HG03097 (cell line): ENCODE results near the gene EXOC6.
"Not testable (repeated sequence)": the region's sequence is repeated elsewhere in the genome, so short reads cannot be mapped to it uniquely, and the experiment has no call there.

Experiments
- ATAC-seq: cut with Tn5 transposase; IDR thresholded peaks from one replicate; pipeline ENCODE4 v1.9.1; 2021; ENCODE audit not compliant: unreplicated experiment, low FRiP score

The EXOC6 gene

DNA sequence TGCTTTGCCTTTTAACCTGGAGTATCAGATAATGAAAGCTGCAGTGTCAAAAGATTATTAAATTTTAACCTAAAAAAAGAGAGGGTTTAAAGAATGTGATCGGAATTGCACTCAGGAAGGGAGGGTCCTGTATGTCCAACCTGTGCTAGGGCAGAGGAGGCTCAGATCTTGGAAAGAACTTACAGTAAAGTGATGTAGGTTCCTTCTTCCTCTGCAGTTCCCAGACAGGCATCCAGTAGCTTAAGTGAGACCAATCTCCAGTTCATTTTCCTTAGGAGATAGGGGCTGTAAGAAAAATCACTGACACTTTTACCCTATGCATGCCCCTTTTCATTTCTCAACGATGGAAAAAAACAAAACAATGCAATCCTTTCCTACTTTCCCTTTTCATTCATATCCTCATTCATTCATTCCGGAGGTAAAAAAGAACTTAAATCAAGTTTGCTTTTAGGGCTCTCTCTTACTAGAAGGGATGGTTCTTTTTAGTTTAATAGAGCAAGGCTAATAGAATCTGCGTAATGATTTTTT lies 28.3 kb downstream of the EXOC6 start:
- no peak for ATAC-seq

GRCh38 chr10:92880233-92880861 lies 32.0 kb downstream of the EXOC6 start:
- no peak for ATAC-seq

GRCh38 chr10:92880917-92881316 lies 32.6 kb downstream of the EXOC6 start:
- no peak for ATAC-seq

GRCh38 chr10:92886334-92886961 lies 38.1 kb downstream of the EXOC6 start:
- no peak for ATAC-seq

DNA sequence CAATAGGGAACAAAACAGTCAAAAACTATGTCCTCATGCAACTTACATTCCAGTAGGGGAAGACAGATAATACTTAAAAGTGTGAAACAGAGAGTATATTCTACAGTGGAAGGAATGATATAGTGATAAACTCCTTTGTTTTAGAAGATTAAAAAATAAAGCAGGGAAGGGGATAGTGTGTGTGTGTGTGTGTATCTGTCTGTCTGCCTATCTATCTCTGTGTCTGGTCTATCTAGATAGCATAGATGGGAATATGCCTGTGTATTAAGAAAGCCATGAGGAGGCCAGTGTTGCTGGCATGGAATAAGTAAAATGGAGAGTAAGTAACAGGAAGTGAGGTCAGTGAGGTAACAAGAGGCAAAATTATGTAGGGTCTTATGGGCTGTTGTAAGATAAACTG lies 42.2 kb downstream of the EXOC6 start:
- no peak for ATAC-seq

DNA sequence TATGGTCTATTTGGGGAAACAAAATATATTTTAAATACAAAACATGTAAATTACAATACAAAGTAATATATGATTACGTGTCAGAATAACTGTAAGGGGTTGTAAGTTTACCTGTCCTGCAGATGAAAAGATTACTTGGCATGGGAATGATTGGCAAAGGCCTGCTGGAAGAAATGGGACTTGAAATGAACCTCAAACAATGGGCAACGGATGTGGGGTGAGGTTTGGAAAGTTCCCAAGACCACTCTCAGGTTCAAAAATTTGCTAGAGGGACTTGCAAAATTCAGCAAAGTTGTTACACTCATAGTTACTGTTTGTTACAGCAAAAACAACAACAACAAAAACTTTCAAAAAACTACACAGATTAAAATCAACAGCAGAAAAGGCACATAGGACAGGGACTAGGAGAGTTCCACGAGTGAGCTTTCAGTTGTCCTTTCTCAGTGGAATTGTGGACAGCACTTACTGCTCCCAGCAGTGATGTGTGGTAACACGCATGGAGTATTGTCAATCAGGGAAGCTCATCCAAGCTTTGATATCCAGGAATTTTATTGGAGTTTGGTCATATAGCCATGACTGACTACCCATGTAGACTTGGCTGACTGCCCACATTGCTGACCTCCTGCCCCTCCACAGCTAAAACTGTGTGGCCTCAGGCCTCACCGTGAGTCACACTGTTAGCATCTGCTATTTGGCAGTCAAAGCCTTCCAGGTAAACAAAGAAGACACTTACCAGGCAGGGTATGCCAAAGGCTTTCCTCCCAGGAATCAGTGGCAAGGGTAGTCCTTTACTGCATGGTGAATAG lies 43.8 kb downstream of the EXOC6 start:
- no peak for ATAC-seq

DNA sequence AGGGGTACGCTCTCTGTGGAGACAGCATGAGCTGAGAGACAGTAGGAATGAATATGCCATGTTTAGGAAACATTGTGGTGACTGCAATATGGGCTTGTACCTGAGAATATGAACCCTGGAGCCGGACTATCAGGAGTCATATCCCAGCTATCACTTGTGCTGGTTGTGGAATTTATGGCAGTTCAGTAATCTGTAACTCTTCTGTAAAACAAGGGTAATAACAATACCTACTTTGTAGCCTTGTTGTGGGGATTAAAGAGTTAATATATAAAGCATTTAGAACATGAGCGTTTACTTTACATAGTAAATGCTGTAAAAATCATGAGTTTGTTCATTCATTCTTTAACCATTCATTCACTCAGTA lies 44.4 kb downstream of the EXOC6 start:
- ATAC-seq: no peak

DNA sequence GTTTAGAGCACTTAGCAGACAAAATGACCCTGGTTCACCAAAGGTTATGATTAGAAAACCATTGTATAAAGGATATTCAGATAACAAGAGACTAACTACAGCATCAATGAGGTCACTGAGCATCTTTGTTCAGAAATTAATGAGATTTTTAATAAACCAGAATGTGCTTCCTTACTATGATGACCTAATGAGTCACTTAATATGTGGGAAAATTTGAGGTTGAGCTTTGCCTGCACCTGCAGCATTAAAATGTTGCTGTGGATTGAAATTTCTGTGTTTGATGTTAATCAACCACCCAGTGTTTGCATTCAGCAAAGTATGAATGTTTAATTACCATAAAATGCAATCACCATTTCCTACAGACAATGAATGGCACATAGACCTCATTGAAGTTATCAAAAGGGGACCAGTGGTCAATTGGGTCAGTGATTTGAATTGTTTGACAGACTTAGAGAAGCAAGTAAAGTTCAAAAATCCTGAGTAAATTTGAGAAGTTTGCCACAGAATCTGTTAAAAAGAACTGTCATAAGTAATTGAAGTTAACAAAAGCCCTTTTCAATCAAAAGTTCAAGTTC lies 45.8 kb downstream of the EXOC6 start:
- no peak for ATAC-seq

DNA sequence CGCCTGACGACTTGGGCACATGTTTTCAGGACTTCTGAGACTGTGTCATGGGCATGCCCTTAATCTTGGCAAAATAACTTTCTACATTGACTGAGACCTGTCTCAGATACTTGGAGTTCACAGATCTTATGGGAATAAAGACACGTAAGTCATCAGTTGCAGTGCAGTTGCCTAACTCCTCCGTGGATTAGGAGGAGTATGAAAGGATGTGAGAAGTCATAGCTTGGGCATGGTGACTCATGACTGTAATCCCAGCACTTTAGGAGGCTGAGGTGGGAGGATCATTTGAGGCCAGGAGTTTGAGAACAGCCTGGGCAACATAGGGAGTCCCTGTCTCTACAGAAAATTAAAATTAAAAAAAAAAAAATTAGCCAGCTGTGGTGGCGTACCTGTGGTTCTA lies 49.6 kb downstream of the EXOC6 start:
- ATAC-seq: no peak

DNA sequence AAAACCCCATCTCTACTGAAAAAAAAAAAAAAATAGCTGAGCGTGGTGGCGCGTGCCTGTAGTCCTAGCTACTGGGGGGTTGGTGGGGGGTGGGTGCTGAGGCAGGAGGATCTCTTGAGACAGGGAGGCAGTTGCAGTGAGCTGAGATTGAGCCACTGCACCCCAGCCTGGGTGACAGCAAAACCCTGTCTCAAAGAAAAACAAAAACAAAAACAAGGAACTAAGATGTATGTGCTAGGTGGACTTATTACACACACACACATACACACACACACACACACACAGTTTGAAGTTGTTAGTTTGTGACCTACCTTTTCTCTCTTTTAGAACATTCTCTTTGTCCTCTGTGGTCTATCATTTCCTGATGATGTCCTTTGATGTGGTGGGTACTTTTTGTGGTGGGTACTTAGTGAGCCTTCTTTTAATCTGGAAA lies 53.5 kb downstream of the EXOC6 start:
- ATAC-seq: no peak

GRCh38 chr10:92903633-92904032 lies 55.3 kb downstream of the EXOC6 start:
- ATAC-seq: no peak

DNA sequence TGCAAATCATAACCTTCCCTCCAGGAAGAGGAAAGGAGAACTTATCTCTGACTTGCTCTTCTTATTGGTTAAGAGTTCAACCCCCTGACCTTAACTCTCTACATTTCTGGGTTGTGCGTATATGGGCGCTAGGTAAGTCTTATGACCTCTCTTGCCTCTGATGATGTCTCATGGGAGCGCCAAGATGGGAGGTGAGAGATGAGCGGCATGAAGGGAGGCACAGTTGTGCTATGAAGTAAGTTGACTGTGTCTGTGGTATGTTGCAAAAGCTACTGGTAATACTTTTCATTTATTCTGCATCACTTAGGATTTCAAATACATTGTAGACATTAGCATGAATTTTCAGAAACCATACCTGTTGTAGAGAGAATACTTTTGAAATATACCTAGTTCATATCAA lies 59.0 kb downstream of the EXOC6 start:
- no peak for ATAC-seq

DNA sequence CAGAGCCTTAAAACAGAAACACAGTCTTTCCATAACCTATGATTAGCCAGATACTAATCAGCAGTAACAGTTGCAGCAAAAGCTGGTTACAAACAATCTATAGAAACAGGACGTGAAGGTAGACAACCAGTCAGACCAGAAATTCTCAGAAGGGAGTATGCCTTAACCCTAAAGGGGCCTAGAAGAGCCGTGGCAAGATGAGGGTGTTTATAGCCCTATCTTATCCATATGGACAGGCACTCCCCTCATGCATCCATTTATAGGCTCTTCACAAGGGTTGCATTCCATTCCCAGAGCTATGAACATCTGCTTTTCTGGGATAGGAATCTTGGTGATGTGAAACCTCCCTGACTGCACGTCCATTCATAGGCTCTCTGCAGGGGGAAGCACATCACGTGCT lies 64.3 kb downstream of the EXOC6 start:
- not testable (repeated sequence) for ATAC-seq

DNA sequence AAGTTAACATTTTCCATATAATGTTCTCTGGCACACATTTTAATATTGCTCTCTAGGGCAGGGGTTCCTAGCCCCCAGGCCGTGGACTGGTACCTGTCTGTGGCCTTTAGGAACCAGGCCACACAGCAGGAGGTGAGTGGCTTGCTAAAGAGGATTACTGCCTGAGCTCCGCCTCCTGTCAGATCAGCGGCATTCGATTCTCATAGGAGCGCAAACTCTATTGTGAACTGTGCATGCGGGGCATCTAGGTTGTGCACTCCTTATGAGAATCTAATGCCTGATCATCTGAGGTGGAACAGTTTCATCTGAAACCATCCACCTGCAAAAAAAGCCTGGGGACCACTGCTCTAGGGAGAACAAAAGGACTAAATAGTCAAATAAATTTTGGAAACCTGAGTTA lies 65.7 kb downstream of the EXOC6 start:
- ATAC-seq: no peak

- no peak for ATAC-seq
These were observed 66.4 kb downstream of the EXOC6 start for GRCh38 chr10:92914478-92915325.

- ATAC-seq: no peak
These were observed 67.6 kb downstream of the EXOC6 start for GRCh38 chr10:92915892-92916291.

DNA sequence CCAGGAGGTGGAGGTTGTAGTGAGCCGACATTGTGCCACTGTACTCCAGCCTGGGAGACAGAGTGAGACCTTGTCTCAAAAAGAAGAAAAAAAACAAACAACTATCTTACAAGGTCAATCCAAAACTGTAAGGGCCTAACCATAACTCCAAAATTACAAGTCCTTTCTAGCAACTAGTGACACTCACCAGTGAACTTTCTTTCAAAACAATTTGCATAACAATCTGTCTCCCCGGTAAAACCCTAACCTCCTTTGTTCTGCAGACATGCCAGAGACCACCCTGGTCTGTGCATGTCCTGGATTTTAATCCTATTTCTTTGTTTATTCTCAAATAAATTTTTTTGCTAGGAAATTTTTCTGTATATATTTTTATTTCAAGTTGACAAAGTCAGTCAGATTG lies 68.1 kb downstream of the EXOC6 start:
- no peak for ATAC-seq

DNA sequence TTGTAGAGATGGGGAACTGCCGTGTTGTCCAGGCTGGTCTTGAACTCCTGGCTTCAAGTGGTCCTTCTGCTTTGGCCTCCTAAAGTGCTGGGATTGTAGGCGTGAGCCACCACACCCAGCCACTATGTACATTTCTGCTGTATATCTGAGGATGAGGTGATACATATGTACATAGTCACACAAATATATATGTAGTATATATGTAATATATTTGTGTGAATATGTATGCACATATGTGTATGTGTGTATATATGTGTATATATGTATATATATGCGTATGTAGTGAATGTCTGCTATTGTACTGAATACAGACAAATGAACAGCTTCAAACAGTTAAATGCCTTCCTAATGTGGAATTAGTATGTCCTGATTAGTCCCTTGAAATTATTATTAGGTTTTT lies 70.3 kb downstream of the EXOC6 start:
- no peak for ATAC-seq

DNA sequence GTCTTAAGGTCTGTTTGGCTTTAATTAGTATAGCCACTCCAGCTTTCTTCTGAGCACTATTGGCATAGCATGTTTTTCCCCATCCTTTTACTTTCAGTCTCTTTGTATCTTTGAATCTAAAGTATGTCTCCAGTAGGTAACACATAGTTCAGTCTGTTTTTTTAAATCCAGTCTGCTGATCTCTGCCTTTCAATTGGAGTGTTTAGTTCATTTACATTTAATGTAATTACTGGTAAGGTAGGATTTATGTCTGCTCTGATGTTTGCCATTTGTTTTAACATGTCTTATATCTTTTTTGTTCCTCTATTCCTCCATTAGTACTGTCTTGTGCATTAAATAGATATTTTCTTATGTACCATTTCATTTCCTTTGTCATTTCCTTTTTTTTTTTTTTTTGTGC lies 72.5 kb downstream of the EXOC6 start:
- ATAC-seq: no peak

- no peak for ATAC-seq
These were observed 75.1 kb downstream of the EXOC6 start for GRCh38 chr10:92923416-92923815.
